ENCODE measurements around the gene TMA7. TPM values are rescaled to one million over a fixed set of nuclear protein-coding genes. Genes with fewer than 3 reads are reported as not detected.
A peak's percentile ranks its signal among the peaks of the same experiment; 100 is the strongest.
"Not testable (repeated sequence)": the region's sequence is repeated elsewhere in the genome, so short reads cannot be mapped to it uniquely, and the experiment has no call there.

The TMA7 gene
- 202 TPM for polyA plus RNA-seq (2013, experiment 1 of 2; ENCODE audit: insufficient read length)
- polyA plus RNA-seq (2013, experiment 2 of 2; ENCODE audit: insufficient read length), result 164 TPM

DNA sequence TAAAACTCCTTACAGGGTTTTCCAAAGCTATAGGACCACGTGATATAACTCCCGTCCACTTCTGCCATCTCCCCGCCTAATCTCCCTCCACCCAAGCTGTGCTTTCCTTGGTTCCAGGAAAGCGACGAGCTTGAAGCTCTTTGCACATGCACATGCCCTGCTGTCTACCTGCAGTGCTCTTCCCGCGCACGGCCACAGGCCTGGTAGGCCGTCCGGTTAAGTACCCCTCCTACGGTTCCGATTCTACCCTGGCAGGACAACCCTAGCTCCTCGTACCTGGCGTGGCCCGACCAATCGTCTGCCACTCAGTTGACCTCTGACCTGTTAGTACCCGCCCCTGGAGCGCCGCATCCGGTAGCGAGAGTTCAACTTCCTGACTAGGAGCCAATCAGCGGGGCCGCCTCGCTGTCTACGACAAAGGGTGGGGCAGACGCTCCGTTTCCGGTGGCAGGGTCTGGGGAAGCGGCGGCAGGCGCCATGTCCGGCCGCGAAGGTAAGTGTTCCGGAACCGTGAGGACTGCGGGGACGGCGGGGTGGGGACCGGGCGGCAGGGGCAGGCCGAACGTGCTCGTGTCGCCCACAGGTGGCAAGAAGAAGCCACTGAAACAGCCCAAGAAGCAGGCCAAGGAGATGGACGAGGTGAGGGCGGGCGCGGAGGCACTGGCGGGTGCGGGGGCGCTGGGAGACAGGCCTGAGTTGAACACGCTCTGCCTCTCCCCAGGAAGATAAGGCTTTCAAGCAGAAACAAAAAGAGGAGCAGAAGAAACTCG is at the start of gene TMA7, which contains the start of gene CCDC51:
Gene TMA7, plus strand, starts transcription at position 438 of the 770 bp plus-strand sequence. Its CDS starts 40 bp downstream, at position 478.
Gene CCDC51, minus strand, starts transcription at position 300 of the 770 bp plus-strand sequence. CDS start 4,991 bp downstream, outside the sequence.
- DNase-seq, result peak; percentile 96

GRCh38 chr3:48394391-48394790 is 45.7 kb upstream of the TMA7 start:
- no peak for DNase-seq

DNA sequence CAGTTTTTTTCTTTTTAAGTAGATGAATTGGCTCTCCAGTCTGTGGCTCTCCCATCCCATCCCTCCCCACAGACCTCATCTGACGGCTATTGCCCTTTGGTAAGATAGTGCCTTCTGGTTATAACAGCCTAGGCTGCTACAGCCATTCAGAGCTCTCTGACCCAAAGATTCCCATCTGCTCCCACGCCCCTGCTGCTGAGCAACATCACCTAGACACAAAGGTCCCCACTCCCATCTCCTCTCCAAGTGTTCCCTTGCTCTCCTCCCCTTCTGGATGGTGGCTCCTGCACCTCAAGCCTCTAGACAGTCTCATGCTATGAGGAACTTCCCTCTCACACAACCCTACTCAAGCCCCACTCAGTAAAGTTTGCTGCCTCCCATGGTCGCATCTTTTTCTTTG is 44.3 kb upstream of the TMA7 start:
- DNase-seq, result no peak

GRCh38 chr3:48397767-48398681 is 42.0 kb upstream of the TMA7 start:
- no peak for DNase-seq

- no peak for DNase-seq
Measured at GRCh38 chr3:48398701-48399386, 41.2 kb upstream of the TMA7 start.

- DNase-seq, result no peak
Measured at GRCh38 chr3:48399387-48400172, 40.5 kb upstream of the TMA7 start.

GRCh38 chr3:48400824-48401433 is 39.1 kb upstream of the TMA7 start:
- DNase-seq, result peak; percentile 55

DNA sequence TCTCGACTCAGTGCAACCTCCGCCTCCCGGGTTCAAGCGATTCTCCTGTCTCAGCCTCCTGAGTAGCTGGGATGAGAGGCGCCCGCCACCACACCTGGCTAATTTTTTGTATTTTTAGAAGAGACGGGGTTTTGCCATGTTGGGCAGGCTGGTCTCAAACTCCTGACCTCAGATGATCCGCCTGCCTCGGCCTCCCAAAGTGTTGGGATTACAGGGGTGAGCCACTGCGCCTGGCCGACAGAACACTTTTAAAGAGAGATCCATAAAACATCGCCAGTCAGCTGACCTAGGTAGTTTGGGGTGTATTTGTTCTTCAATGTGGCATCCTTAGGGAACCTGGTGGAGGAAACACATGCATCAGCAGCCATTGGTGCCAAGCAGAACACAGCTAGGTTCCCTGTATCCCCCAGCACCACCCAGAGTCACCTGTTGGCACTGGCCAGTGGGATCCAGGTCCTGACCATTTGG is 38.6 kb upstream of the TMA7 start:
- DNase-seq, result not testable (repeated sequence)

DNA sequence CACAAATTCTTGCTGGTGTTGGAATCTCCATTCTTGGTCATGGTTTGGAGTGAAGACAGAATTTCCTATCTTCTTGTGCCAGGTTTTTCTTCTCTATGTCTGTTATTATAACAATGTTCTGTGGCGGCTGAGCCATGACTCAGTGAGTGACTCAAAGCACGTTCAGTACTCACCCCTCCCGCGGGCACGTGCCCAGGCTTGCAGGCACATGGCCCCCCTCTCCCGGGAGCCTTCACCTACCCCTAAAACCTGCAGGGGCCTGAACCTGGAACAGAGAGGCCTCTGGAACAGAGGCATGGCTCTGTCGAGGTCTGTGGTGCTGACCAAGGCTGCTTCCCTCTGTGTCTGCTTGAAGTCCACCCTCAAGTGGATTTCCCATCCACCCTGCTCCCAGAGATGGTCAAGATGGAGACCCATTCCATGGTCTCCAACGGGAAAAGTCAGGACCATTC is 37.8 kb upstream of the TMA7 start:
- DNase-seq, result peak; percentile 91

DNA sequence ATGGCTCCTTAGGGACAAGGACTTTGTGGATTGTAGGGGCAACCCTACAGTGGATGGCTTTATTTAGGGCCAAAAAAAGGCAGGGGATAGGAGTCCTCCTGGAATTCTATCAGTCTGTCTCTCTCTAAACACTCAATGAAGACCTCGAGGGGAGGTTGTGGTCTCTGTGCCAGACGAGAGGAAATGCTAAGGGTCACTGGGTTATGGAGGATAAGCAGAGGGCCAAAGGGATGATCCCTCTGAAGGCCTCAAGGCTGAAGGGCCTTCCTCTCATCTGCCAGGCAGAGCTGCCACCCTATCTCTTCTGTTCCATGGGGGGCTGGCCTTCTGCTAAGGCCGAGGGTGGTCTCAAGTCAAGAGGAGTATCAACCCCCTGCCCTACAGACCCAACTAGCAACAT is 37.1 kb upstream of the TMA7 start:
- no peak for DNase-seq

- no peak for DNase-seq
Measured at GRCh38 chr3:48403533-48404439, 36.3 kb upstream of the TMA7 start.

GRCh38 chr3:48404440-48405342 is 35.4 kb upstream of the TMA7 start:
- DNase-seq, result no peak

- DNase-seq, result no peak
Measured at GRCh38 chr3:48405343-48405881, 34.6 kb upstream of the TMA7 start.

- no peak for DNase-seq
Measured at GRCh38 chr3:48405971-48406370, 34.1 kb upstream of the TMA7 start.

DNA sequence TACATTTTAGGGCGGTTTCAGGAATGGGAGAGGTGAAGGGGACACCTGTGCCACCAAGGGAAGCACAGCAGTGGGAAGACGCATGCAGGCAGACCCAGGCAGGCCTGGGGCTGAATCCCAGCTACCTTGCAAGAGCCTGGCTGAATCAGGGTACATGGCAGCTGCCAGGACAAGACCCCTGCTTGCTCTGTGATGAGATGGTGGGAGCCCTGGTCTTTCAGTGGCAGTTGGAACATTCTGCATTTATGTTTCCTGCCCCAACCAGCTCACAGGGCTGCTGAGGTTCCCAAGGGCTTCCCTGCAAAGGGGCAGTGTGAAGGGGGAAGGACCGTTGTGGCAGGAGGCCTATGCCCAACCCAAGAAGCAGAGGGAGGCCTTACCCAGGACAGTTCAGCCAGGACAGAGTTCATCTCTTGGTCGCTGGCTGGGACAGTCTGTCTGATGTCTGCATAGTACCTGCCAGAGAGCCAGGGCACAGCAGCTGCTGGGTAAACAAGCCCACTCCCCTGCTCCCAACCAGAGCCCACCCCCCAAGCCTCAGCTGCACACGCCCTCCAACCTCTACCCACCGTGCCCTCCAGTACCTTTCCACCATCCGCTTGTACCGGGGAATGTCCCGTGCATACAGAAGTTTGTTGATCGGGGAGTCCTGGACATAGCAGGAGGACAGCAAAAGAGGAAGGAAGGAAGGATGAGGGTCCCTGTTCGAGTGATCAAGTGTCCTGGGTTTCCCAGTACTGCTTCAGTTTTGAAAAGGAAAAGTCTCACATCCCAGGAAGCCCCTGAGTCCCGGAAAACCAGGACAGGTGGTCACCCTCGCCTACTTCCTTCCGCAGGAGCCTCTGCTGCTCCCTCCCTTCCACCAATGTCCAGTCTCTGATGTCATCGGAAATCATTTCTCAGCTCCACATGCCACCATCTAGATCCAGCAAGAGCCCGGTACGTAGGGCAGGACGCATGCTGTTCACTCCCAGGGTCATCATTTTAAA is 33.3 kb upstream of the TMA7 start:
- DNase-seq, result no peak

DNA sequence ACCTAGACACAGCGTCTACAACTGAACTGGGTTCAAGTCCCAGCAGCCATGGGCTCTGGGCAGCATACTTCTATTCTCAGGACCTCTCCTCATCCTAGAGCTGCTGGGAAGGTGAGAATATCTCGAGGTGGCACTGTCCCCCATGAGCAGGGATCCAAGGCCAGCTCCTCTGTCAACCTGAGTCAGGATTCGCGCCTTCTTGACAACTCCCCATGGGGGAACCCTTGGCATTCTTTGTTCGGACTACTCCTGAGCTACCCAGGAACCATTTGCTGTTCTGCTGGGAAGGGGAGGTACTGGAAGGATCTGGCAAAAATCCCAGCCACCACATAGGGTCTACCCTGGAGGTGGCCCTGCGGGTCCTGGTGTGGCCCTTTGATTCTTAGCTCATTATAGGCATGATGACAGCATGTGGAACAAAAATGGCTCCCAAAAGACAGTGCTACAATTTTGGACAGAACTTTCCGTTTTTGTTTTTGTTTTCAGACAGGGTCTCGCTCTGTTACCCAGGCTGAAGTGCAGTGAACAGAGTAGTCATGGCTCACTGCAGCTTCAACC is 32.4 kb upstream of the TMA7 start:
- no peak for DNase-seq

GRCh38 chr3:48408823-48409281 is 31.2 kb upstream of the TMA7 start:
- no peak for DNase-seq
